ENCODE data around the gene WNT7B.

DNA sequence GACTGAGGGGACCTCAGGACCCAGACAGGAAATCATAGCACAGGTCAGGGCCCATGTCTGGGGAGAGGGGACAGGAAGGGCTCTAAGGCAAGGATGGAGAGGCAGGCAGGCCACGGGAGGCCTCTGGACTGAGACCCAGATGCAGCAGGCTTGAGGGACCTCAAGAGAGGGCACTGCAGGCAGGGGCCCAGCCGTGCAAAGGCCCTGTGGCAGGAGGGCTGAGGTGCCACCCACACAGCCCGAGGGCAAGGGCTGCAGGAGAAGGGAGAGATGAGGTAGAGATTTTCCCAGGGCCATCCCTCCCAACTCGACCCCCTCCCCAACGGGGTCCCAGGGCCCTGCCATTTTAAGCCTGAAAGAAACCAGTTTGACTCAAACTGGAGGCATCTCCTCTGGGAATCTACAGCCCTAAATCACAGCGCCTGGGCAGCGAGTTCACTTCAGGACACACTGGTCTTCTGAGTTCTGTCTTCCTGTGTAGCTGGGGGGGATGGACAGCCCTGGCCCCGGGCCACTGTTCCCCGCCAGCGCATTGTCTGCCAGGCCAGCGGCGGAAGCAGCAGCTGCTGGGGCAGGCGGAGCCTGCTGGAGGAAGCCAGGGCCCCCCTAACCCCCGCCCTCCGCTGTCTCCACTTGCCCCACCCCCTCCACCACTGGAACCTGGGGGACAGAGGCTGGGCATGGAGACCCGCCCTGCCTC, 20.3 kb upstream of the WNT7B start:
- TF ChIP-seq ZNF274 (IDR thresholded peaks at IDR 0.05; ENCODE audit: low read depth, low read length), result no peak
- TF ChIP-seq YY1 (IDR thresholded peaks at IDR 0.05; ENCODE audit: insufficient read depth, insufficient read length), result no peak

All from NT2/D1 (cell line).